Vagina (tissue), 2 donors: Measurements from ENCODE around the gene MAP3K14. TPM values are rescaled to one million over a fixed set of nuclear protein-coding genes. Genes with fewer than 3 reads are reported as not detected.
"Not testable (repeated sequence)": the region's sequence is repeated elsewhere in the genome, so short reads cannot be mapped to it uniquely, and the experiment has no call there.

Source experiments
- DNase-seq, 2 donors: peaks; one replicate each; pipeline ENCODE4 v3.0.0-alpha.2; 2017; ENCODE audit errors: extremely low spot score in 2 of 2
- H3K27ac ChIP-seq: fragments of 200-600 bp; sonication (generic); one replicate; pipeline ENCODE4 v1.5.1; 2019
- H3K27me3 ChIP-seq: fragments of 200-600 bp; sonication (generic); one replicate; pipeline ENCODE4 v1.5.1; 2019
- H3K36me3 ChIP-seq, 2 donors: fragments of 200-600 bp; sonication (generic); one replicate each; pipeline ENCODE4 v1.5.1; 2017 to 2019
- H3K4me1 ChIP-seq: fragments of 200-600 bp; sonication (generic); one replicate; pipeline ENCODE4 v1.5.1; 2019
- H3K4me3 ChIP-seq, 2 donors: fragments of 200-600 bp; sonication (generic); 1 replicate in 1 of 2; 2 replicates in 1 of 2; pipeline ENCODE4 v1.5.1; 2016 to 2019
- H3K9me3 ChIP-seq: fragments of 200-600 bp; sonication (generic); one replicate; pipeline ENCODE4 v1.5.1; 2019
- CTCF ChIP-seq, 3 experiments: fragments of 450-650 bp in 2 of 3; fragments of 200-600 bp in 1 of 3; sonication (generic) in 1 of 3; IDR thresholded peaks; one replicate each; pipeline ENCODE4 v1.5.1; 2017 to 2019; ENCODE audit warnings: antibody characterized with exemption in 3 of 3, mild to moderate bottlenecking in 2 of 3, moderate library complexity in 2 of 3
- POLR2A ChIP-seq, 2 donors: fragments of 450-650 bp; IDR thresholded peaks; one replicate each; pipeline ENCODE4 v1.6.1; 2017; ENCODE audit warnings: antibody characterized with exemption in 2 of 2, mild to moderate bottlenecking in 2 of 2, moderate library complexity in 2 of 2
- POLR2AphosphoS5 ChIP-seq, 2 donors: sonication (generic); formaldehyde crosslinking; IDR thresholded peaks; one replicate each; pipeline ENCODE4 v1.9.0; 2017; ENCODE audit warnings: antibody characterized with exemption in 2 of 2, mild to moderate bottlenecking in 2 of 2, low read depth in 1 of 2; ENCODE audit not compliant: insufficient read depth in 1 of 2
- intact Hi-C: fragments of 100-400 bp; cut with DNase I; formaldehyde crosslinking; loops from one replicate; pipeline ENCODE4 v1.15.1; 2023
- total RNA-seq: library from RNA; depleted of rRNA; stranded (reverse); fragments of >200 nt; gene quantifications from one replicate; pipeline ENCODE4 v1.2.3, GENCODE V29; 2016

MAP3K14 gene
- total RNA-seq, 1 donor from 2014 or later: 9.8 TPM

- H3K4me1 ChIP-seq: peaks cover 9% of the 10 kb centered on the region
- H3K36me3 ChIP-seq: no peaks in the 10 kb centered on the region
- H3K9me3 ChIP-seq: no peaks in the 10 kb centered on the region
- DNase-seq: no peak
- no peaks in the 10 kb centered on the region for H3K27me3 ChIP-seq
- H3K4me3 ChIP-seq: no peak overlapping the region
- TF ChIP-seq CTCF (IDR thresholded peaks at IDR 0.05) (no peak), POLR2A (IDR thresholded peaks at IDR 0.05) (no peak), POLR2AphosphoS5 (IDR thresholded peaks at IDR 0.05; ENCODE audit: insufficient read depth in 1 of 2, low read depth in 1 of 2) (no peak)
- no peak overlapping the region for H3K27ac ChIP-seq
- intact Hi-C loops: no loop called here
Measured at GRCh38 chr17:45257115-45257514, 59.7 kb downstream of the MAP3K14 start.

- Histone ChIP-seq H3K9me3 (no peaks in the 10 kb centered on the region), H3K27me3 (no peaks in the 10 kb centered on the region), H3K4me3 (no peak overlapping the region), H3K4me1 (peaks cover 3% of the 10 kb centered on the region), H3K27ac (no peak overlapping the region), H3K36me3 (no peaks in the 10 kb centered on the region)
- DNase-seq: no peak
- intact Hi-C loops: no loop called here
- TF ChIP-seq CTCF (IDR thresholded peaks at IDR 0.05) (no peak), POLR2A (IDR thresholded peaks at IDR 0.05) (no peak), POLR2AphosphoS5 (IDR thresholded peaks at IDR 0.05; ENCODE audit: insufficient read depth in 1 of 2, low read depth in 1 of 2) (no peak)
Measured at GRCh38 chr17:45256114-45256966, 60.5 kb downstream of the MAP3K14 start.

- Histone ChIP-seq H3K27me3 (no peaks in the 10 kb centered on the region), H3K27ac (no peak overlapping the region), H3K36me3 (no peaks in the 10 kb centered on the region), H3K9me3 (no peaks in the 10 kb centered on the region), H3K4me3 (no peak overlapping the region), H3K4me1 (no peaks in the 10 kb centered on the region)
- no peak for DNase-seq
- intact Hi-C loops: no loop called here
- no peak for TF ChIP-seq POLR2A (IDR thresholded peaks at IDR 0.05)
- TF ChIP-seq CTCF (IDR thresholded peaks at IDR 0.05): no peak
- no peak for TF ChIP-seq POLR2AphosphoS5 (IDR thresholded peaks at IDR 0.05; ENCODE audit: insufficient read depth in 1 of 2, low read depth in 1 of 2)
Measured at GRCh38 chr17:45255358-45255757, 61.5 kb downstream of the MAP3K14 start.

DNA sequence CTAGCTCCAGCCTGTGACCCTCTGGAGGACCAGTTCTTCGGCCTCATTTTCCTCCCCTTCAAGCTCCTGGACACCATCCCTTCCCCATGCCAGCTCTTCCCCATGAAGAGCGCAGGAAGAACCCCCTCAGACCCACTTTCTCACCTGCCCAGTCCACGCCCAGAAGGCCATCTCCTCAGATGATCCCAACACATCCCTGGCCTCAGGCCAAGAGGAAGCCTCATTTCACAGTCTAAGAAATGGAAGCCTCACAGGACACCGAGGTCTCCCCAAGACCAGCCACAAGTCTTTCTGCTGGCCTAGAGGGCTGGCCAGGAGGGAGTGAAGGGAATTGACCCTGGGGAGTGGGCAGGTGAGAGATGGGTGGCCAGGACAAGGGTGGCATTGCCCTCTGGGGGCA, 62.9 kb downstream of the MAP3K14 start:
- no peaks in the 10 kb centered on the region for H3K9me3 ChIP-seq
- H3K27me3 ChIP-seq: no peaks in the 10 kb centered on the region
- no peaks in the 10 kb centered on the region for H3K4me1 ChIP-seq
- H3K36me3 ChIP-seq: no peaks in the 10 kb centered on the region
- H3K4me3 ChIP-seq: no peak overlapping the region
- H3K27ac ChIP-seq: no peak overlapping the region
- intact Hi-C loops: no loop called here
- TF ChIP-seq CTCF (IDR thresholded peaks at IDR 0.05) (no peak), POLR2AphosphoS5 (IDR thresholded peaks at IDR 0.05; ENCODE audit: insufficient read depth in 1 of 2, low read depth in 1 of 2) (no peak), POLR2A (IDR thresholded peaks at IDR 0.05) (no peak)
- no peak for DNase-seq

- DNase-seq, H3K9me3 ChIP-seq, H3K27ac ChIP-seq: not testable (repeated sequence)
Measured at GRCh38 chr17:45253237-45253636, 63.6 kb downstream of the MAP3K14 start.

More at GRCh38 chr17:45253237-45253636, 63.6 kb downstream of the MAP3K14 start:
- H3K4me3 ChIP-seq, H3K27me3 ChIP-seq, H3K4me1 ChIP-seq, H3K36me3 ChIP-seq, intact Hi-C loops: not testable (repeated sequence)
